HepG2 (cell line): ENCODE measurements around the gene JPH4. TPM values are rescaled to one million over a fixed set of nuclear protein-coding genes. Genes with fewer than 3 reads are reported as not detected.

Experiments used
- CHD4 ChIP-seq: fragments of 200-600 bp; sonication (generic); IDR thresholded peaks from 2 replicates; pipeline ENCODE4 v1.7.0; 2017; ENCODE audit warnings: mild to moderate bottlenecking, low read length, borderline replicate concordance
- DNMT1 ChIP-seq: sonication (generic); formaldehyde crosslinking; IDR thresholded peaks from 2 replicates; pipeline ENCODE4 v1.5.1; 2020; ENCODE audit warnings: mild to moderate bottlenecking, missing genetic modification reagents
- FLYWCH1 ChIP-seq: sonication (generic); formaldehyde crosslinking; IDR thresholded peaks from 2 replicates; pipeline ENCODE4 v1.8.1; 2023; ENCODE audit warnings: mild to moderate bottlenecking, missing genetic modification reagents
- FOXA3 ChIP-seq: IDR thresholded peaks from 2 replicates; pipeline ENCODE4 v1.6.1; 2016; ENCODE audit warnings: missing genetic modification reagents, missing compliant biosample characterization
- FOXM1 ChIP-seq: sonication (generic); formaldehyde crosslinking; IDR thresholded peaks from 2 replicates; pipeline ENCODE4 v1.5.0; 2020; ENCODE audit warnings: missing genetic modification reagents
- HNF4G ChIP-seq, 2 experiments: sonication (generic) in 1 of 2; formaldehyde crosslinking in 1 of 2; IDR thresholded peaks; 2 replicates each; pipeline versions ENCODE4 v1.4.0 to v1.6.1; 2011 to 2020; ENCODE audit warnings: borderline replicate concordance in 2 of 2, low read depth in 2 of 2, mild to moderate bottlenecking in 2 of 2, low read length in 1 of 2, missing genetic modification reagents in 1 of 2, moderate library complexity in 1 of 2
- JUNB ChIP-seq: sonication (generic); formaldehyde crosslinking; IDR thresholded peaks from 2 replicates; pipeline ENCODE4 v1.8.0; 2022; ENCODE audit warnings: missing genetic modification reagents, mild to moderate bottlenecking, borderline replicate concordance
- KDM5A ChIP-seq: fragments of 200-600 bp; sonication (generic); IDR thresholded peaks from 2 replicates; pipeline ENCODE4 v1.7.0; 2018; ENCODE audit warnings: antibody characterized with exemption, mild to moderate bottlenecking, low read length, borderline replicate concordance
- KLF9 ChIP-seq: IDR thresholded peaks from 2 replicates; pipeline ENCODE4 v1.6.1; 2016; ENCODE audit warnings: low read depth
- NCOA2 ChIP-seq: sonication (generic); formaldehyde crosslinking; IDR thresholded peaks from 2 replicates; pipeline ENCODE4 v1.8.0; 2022; ENCODE audit warnings: inconsistent platforms
- NRL ChIP-seq: sonication (generic); formaldehyde crosslinking; IDR thresholded peaks from 2 replicates; pipeline ENCODE4 v1.5.0; 2020; ENCODE audit warnings: missing genetic modification reagents, mild to moderate bottlenecking, moderate library complexity, borderline replicate concordance
- PTBP1 ChIP-seq: fragments of 200-400 bp; formaldehyde crosslinking; IDR thresholded peaks from 2 replicates; pipeline ENCODE4 v1.6.1; 2018; ENCODE audit warnings: low read length, low read depth; ENCODE audit not compliant: poor library complexity, severe bottlenecking
- RFXANK ChIP-seq: IDR thresholded peaks from 2 replicates; pipeline ENCODE4 v1.6.1; 2016
- SIX1 ChIP-seq: sonication (generic); formaldehyde crosslinking; IDR thresholded peaks from 2 replicates; pipeline ENCODE4 v1.4.0; 2020; ENCODE audit warnings: missing genetic modification reagents, borderline replicate concordance
- ZFP1 ChIP-seq: IDR thresholded peaks from 2 replicates; pipeline ENCODE4 v1.6.1; 2016
- ZNF256 ChIP-seq: sonication (generic); formaldehyde crosslinking; conservative IDR thresholded peaks from 2 replicates; pipeline ENCODE4 v1.4.0; 2020; ENCODE audit warnings: missing genetic modification reagents
- ZNF431 ChIP-seq: sonication (generic); formaldehyde crosslinking; IDR thresholded peaks from 2 replicates; pipeline ENCODE4 v1.9.0; 2022; ENCODE audit warnings: missing genetic modification reagents, low read depth, mild to moderate bottlenecking, borderline replicate concordance
- ZNF558 ChIP-seq: sonication (generic); formaldehyde crosslinking; IDR thresholded peaks from 2 replicates; pipeline ENCODE4 v1.9.0; 2022; ENCODE audit warnings: mild to moderate bottlenecking, missing genetic modification reagents, borderline replicate concordance
- ZNF703 ChIP-seq: sonication (generic); formaldehyde crosslinking; IDR thresholded peaks from 2 replicates; pipeline ENCODE4 v1.5.1; 2020; ENCODE audit warnings: missing genetic modification reagents, mild to moderate bottlenecking, moderate library complexity, borderline replicate concordance
- polyA plus RNA-seq, 8 experiments: library from polyadenylated mRNA; depleted of rRNA in 3 of 8; stranded (reverse) in 7 of 8; unstranded in 1 of 8; fragments of >200 nt; fragmentation: Illumina TruSeq in 4 of 8; extraction: Trizol in 4 of 8; gene quantifications; 2 replicates each; pipeline versions ENCODE4 v1.2.1 to v1.2.3, GENCODE V29; 2011 to 2016; ENCODE audit warnings: low read depth in 4 of 8, missing spikeins in 1 of 8, mixed read lengths in 1 of 8; ENCODE audit not compliant: insufficient read depth in 1 of 8
- total RNA-seq, 5 experiments: library from RNA; depleted of rRNA; stranded (reverse); fragments of >200 nt; fragmentation: Illumina TruSeq; extraction: Trizol; gene quantifications; 2 replicates each; pipeline ENCODE4 v1.2.3, GENCODE V29; 2016; ENCODE audit warnings: low read depth in 1 of 5
- TF ChIP-seq, protein P1 (sequence below): sonication (generic); formaldehyde crosslinking; IDR thresholded peaks from 2 replicates; pipeline ENCODE4 v1.5.1; 2020; ENCODE audit warnings: missing genetic modification reagents, mild to moderate bottlenecking, borderline replicate concordance
- TF ChIP-seq, protein P2 (sequence below): sonication (generic); formaldehyde crosslinking; IDR thresholded peaks from 2 replicates; pipeline ENCODE4 v1.4.0; 2020; ENCODE audit warnings: missing genetic modification reagents, borderline replicate concordance
- TF ChIP-seq, protein P3 (sequence below): sonication (generic); formaldehyde crosslinking; IDR thresholded peaks from 2 replicates; pipeline ENCODE4 v1.4.0; 2020; ENCODE audit warnings: missing genetic modification reagents, borderline replicate concordance

The JPH4 gene
- total and polyA plus RNA-seq, 2 of the 13 experiments (the other 11 are each of a cell fraction or from before 2014, with no cell fraction given): 0.08 to 0.22 TPM

DNA sequence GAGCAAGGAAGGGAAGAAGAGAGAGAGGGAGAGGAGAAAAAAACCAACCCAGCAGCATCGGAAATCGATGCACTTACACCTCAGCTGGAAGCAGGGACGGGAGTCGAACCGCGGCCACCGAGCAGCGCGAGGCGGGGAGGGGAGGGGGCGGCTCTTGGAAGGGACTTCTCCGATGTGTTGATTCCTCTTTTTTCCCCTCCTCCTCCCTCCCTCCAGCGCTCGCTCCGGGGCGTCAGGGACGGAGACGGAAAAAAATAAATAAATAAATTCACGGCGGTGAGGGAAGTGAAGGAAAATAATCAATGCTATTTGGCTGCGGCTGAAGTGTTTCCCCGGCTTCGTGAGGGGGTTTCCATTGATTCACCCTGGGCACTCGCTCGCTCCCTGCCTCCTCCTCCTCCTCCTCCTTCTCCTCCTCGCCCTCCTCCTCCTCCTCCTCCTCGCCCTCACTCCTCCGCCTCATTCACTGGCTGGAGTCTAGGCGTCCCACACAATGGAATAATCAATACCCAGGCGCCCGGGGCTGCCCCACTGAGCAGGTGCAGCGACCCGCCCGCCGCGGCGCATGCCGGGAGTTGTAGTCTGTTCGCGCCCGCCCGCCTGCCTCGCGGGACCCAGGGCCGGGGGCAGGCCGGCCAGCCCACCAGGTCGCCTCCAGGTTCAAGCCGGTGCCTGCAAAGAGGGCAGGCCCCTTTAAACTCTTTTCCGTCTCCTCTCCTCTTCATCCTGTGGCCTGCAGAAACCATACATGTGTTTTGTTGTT is 27.1 kb downstream of the JPH4 start, which contains the start of gene ZFHX2 (continued):
- TF ChIP-seq DNMT1 (CRISPR knock-in tag) (peak; percentile 94), FOXA3 (CRISPR knock-in tag) (peak; percentile 55; the same call in 1 of the 2 replicates), JUNB (CRISPR knock-in tag) (peak; percentile 2; the same call in 1 of the 2 replicates), ZFP1 (CRISPR knock-in tag) (peak; percentile 14; the same call in 1 of the 2 replicates), HNF4G (IDR thresholded peaks at IDR 0.05; ENCODE audit: borderline replicate concordance, low read depth, low read length) (0 out of 2 replicates have a peak, but pooled peaks have one; percentile 26), HNF4G (CRISPR knock-in tag; IDR thresholded peaks at IDR 0.05; ENCODE audit: borderline replicate concordance, low read depth) (peak; percentile 67; the same call in 1 of the 2 replicates), SIX1 (CRISPR knock-in tag) (peak; percentile 40; the same call in 1 of the 2 replicates), ZNF703 (CRISPR knock-in tag) (no peak), ZNF558 (CRISPR knock-in tag) (no peak), FOXM1 (CRISPR knock-in tag) (no peak), ZNF431 (no peak), PTBP1 (peak; percentile 89), ZNF256 (CRISPR knock-in tag) (peak; percentile 50; the same call in 1 of the 2 replicates), FLYWCH1 (CRISPR knock-in tag) (peak; percentile 97), RFXANK (0 out of 2 replicates have a peak, but pooled peaks have one; percentile 22), KDM5A (peak; percentile 84), KLF9 (CRISPR knock-in tag) (0 out of 2 replicates have a peak, but pooled peaks have one; percentile 53), CHD4 (no peak; the same call in 1 of the 2 replicates), NRL (CRISPR knock-in tag) (peak; percentile 93), NCOA2 (CRISPR knock-in tag) (0 out of 2 replicates have a peak, but pooled peaks have one; percentile 9)
- TF ChIP-seq, protein P1, sequence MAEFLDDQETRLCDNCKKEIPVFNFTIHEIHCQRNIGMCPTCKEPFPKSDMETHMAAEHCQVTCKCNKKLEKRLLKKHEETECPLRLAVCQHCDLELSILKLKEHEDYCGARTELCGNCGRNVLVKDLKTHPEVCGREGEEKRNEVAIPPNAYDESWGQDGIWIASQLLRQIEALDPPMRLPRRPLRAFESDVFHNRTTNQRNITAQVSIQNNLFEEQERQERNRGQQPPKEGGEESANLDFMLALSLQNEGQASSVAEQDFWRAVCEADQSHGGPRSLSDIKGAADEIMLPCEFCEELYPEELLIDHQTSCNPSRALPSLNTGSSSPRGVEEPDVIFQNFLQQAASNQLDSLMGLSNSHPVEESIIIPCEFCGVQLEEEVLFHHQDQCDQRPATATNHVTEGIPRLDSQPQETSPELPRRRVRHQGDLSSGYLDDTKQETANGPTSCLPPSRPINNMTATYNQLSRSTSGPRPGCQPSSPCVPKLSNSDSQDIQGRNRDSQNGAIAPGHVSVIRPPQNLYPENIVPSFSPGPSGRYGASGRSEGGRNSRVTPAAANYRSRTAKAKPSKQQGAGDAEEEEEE (CRISPR knock-in tag): peak; percentile 59; the same call in 1 of the 2 replicates
- TF ChIP-seq, protein P2, sequence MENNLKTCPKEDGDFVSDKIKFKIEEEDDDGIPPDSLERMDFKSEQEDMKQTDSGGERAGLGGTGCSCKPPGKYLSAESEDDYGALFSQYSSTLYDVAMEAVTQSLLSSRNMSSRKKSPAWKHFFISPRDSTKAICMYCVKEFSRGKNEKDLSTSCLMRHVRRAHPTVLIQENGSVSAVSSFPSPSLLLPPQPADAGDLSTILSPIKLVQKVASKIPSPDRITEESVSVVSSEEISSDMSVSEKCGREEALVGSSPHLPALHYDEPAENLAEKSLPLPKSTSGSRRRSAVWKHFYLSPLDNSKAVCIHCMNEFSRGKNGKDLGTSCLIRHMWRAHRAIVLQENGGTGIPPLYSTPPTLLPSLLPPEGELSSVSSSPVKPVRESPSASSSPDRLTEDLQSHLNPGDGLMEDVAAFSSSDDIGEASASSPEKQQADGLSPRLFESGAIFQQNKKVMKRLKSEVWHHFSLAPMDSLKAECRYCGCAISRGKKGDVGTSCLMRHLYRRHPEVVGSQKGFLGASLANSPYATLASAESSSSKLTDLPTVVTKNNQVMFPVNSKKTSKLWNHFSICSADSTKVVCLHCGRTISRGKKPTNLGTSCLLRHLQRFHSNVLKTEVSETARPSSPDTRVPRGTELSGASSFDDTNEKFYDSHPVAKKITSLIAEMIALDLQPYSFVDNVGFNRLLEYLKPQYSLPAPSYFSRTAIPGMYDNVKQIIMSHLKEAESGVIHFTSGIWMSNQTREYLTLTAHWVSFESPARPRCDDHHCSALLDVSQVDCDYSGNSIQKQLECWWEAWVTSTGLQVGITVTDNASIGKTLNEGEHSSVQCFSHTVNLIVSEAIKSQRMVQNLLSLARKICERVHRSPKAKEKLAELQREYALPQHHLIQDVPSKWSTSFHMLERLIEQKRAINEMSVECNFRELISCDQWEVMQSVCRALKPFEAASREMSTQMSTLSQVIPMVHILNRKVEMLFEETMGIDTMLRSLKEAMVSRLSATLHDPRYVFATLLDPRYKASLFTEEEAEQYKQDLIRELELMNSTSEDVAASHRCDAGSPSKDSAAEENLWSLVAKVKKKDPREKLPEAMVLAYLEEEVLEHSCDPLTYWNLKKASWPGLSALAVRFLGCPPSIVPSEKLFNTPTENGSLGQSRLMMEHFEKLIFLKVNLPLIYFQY: peak; percentile 68; the same call in 1 of the 2 replicates
- TF ChIP-seq, protein P3, sequence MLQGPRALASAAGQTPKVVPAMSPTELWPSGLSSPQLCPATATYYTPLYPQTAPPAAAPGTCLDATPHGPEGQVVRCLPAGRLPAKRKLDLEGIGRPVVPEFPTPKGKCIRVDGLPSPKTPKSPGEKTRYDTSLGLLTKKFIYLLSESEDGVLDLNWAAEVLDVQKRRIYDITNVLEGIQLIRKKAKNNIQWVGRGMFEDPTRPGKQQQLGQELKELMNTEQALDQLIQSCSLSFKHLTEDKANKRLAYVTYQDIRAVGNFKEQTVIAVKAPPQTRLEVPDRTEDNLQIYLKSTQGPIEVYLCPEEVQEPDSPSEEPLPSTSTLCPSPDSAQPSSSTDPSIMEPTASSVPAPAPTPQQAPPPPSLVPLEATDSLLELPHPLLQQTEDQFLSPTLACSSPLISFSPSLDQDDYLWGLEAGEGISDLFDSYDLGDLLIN: peak; percentile 92; the same call in 1 of the 2 replicates
